Effector memory CD4-positive, alpha-beta T cell (primary cell): ENCODE measurements around the gene PTRH1.

Source experiments
- DNase-seq, 3 donors: peaks; one replicate each; pipeline ENCODE4 v3.0.0-alpha.2; 2020
- H3K27ac ChIP-seq: 2 replicates; pipeline ENCODE4 v1.7.0; 2013; ENCODE audit warnings: mild to moderate bottlenecking, low read length, moderate library complexity; ENCODE audit not compliant: insufficient read depth, poor library complexity, severe bottlenecking
- H3K27me3 ChIP-seq: replicated peaks from 2 replicates; pipeline ENCODE4 v1.7.0; 2013; ENCODE audit warnings: mild to moderate bottlenecking, low read length; ENCODE audit not compliant: insufficient read depth, control insufficient read depth, poor library complexity, severe bottlenecking
- H3K36me3 ChIP-seq: 2 replicates; pipeline ENCODE4 v1.7.0; 2013; ENCODE audit warnings: mild to moderate bottlenecking, low read length, moderate library complexity; ENCODE audit not compliant: control insufficient read depth, insufficient read depth
- H3K4me1 ChIP-seq: 2 replicates; pipeline ENCODE4 v1.7.0; 2013; ENCODE audit warnings: low read length, mild to moderate bottlenecking; ENCODE audit not compliant: control insufficient read depth, insufficient read depth, poor library complexity, severe bottlenecking
- H3K4me3 ChIP-seq: 2 replicates; pipeline ENCODE4 v1.7.0; 2013; ENCODE audit warnings: low read length, low read depth, mild to moderate bottlenecking; ENCODE audit not compliant: insufficient read depth, poor library complexity, severe bottlenecking
- H3K9me3 ChIP-seq: 2 replicates; pipeline ENCODE4 v1.7.0; 2013; ENCODE audit warnings: mild to moderate bottlenecking, low read length, moderate library complexity; ENCODE audit not compliant: control insufficient read depth

PTRH1 gene

DNA sequence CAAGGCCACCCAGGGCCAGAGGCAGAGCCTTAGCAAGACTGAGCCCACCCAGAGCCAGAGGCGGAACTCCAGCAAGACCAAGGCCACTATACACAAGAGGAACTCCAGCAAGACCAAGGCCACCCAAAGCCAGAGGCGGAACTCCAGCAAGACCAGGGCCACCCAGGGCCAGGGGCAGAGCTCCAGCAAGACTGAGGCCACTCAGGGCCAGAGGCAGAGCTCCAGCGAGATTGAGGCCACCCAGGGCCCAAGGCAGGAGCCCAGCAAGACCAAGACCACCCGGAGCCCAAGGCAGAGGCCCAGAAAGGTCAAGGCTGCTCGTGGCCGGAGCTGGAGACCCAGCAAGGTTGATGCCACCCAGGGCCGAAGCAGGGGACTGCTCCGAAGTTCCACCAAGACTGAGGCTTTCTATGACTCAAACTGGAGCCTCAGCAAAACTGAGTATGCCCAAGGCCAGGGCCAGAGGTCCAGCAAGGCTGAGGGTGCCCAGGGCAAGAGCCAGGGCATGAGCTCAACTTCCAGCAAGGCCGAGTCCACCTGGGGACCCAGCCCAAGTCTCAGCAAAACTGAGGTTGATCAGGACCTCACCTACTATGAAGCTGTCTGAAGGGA, 15.4 kb upstream of the PTRH1 start:
- Histone ChIP-seq H3K27me3 (no peaks in the 10 kb centered on the region), H3K4me1 (peaks cover 11% of the 10 kb centered on the region), H3K27ac (no peak overlapping the region), H3K4me3 (no peak overlapping the region), H3K9me3 (no peaks in the 10 kb centered on the region), H3K36me3 (no peaks in the 10 kb centered on the region)
- DNase-seq, result no peak

DNA sequence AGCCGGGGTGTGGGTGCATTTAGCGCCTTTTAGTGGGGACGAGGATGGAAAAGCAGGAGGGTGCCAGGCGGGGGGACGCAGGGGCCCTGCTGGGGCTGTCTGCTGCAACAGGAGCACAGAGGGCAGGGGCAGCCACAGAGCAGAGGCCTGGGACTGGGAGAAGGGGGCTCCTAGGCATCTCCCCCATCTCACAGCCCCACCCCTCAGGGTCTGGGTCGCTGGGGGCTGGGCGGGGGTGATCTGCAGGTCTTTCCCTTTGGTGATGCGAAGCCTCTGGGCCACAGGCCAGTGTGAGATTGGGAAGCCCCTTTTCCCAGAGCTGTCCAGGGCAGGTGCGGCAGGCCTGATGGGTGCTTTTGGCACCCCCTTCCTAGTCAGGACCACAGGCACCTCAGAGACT, 14.8 kb upstream of the PTRH1 start:
- Histone ChIP-seq H3K27ac (no peak overlapping the region), H3K27me3 (no peaks in the 10 kb centered on the region), H3K4me1 (peaks cover 5% of the 10 kb centered on the region), H3K36me3 (no peaks in the 10 kb centered on the region), H3K9me3 (no peaks in the 10 kb centered on the region), H3K4me3 (no peak overlapping the region)
- no peak for DNase-seq

DNA sequence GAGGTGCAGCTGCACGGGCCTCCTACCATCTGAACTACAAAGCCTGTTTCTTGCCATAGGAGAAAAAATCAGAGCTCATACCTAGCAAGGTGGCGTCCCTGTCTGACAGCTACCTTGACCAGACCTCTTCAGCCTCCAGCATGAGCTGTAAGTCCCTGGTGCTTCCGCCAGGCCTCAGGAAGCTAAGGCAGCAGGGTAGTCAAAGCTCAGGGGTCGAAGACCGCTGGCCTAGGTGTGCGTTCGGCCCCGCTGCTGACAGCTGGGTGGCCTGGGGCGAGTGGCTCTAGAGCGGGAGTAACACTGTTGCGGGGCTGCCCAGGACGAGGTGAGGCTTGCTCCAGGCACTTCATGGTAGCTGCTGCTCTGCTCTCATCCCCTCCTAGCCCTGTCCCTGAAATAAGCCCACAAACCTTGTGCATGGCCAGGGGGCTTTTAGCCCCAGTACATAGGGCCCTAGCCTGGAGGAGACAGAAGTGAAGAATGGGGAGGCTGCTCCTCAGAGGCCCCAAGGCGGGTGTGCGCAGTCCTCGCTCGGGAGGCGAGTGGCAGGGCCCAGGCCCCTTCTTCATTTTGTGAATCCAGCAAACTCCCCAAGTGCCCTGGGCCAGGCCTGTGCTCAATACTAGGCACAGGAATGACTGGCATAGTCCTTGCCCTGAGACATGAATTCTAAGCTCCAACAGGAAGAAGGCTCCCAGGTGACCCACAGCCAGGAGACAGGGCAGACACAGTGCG, 14.2 kb upstream of the PTRH1 start:
- Histone ChIP-seq H3K4me3 (no peak overlapping the region), H3K27me3 (no peaks in the 10 kb centered on the region), H3K9me3 (no peaks in the 10 kb centered on the region), H3K27ac (no peak overlapping the region), H3K4me1 (peaks cover 5% of the 10 kb centered on the region), H3K36me3 (no peaks in the 10 kb centered on the region)
- no peak for DNase-seq

DNA sequence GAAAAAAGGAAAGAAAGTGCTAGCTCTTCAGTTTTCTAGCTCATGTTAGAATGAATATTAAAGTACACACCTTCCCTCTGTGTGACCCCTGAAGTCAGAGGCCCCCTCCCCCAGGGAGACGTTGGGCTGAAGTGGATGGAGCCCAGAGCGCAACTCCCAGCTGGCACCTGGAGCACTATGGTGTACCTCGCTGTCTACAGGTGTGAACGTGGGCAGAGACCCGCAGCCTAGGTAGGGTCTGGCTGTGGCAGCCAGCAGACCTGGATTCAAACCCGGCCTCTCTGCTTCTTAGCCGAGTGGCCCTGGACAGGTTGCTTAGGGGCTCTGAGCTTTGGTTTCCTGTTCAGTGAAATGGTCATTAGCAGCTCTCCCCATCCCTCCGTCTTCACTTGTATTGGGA, 13.3 kb upstream of the PTRH1 start:
- Histone ChIP-seq H3K27me3 (no peaks in the 10 kb centered on the region), H3K9me3 (no peaks in the 10 kb centered on the region), H3K4me1 (no peaks in the 10 kb centered on the region), H3K27ac (no peak overlapping the region), H3K36me3 (no peaks in the 10 kb centered on the region), H3K4me3 (no peak overlapping the region)
- no peak for DNase-seq

DNA sequence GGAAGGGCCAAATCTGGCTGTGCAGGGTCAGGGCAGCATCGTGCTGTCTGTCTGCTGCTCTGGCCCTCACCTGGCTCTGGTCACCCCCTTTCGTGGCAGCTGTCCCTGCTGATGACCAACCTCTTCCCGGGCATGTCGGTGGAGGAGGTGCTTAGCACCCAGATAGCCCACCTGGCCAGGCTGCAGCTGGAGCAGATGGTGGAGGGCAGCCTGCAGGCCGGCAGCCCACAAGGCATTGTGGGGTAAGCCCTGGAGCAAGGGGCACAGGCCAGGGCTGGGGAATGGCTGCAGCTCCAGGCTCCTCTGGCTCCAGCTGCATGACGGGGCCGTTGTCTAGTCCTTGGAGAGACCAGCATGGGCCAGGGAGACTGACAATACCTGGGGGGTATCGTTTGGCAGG, 11.4 kb upstream of the PTRH1 start:
- H3K4me3 ChIP-seq, result no peak overlapping the region
- no peaks in the 10 kb centered on the region for H3K36me3 ChIP-seq
- no peaks in the 10 kb centered on the region for H3K9me3 ChIP-seq
- H3K27ac ChIP-seq, result no peak overlapping the region
- no peak for DNase-seq
- no peaks in the 10 kb centered on the region for H3K27me3 ChIP-seq
- H3K4me1 ChIP-seq, result no peaks in the 10 kb centered on the region

DNA sequence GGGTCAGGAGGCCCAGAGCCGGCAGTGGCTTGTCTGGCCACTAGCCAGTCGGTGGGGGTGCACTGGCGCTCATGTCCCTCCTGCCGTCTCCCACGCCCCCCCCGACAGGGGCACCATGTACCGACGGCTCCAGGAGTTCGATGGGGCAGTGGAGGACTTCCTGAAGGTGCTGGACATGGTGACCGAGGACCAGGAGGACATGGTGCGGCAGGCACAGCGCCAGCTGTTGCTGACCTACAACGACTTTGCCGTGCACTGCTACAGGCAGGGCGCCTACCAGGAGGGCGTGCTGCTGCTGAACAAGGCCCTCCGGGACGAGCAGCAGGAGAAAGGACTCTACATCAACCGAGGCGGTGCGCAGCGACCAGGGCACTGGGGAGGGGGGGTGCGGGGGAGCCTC, 8.5 kb upstream of the PTRH1 start:
- peaks cover 14% of the 10 kb centered on the region for H3K4me1 ChIP-seq
- H3K4me3 ChIP-seq, result no peak overlapping the region

DNA sequence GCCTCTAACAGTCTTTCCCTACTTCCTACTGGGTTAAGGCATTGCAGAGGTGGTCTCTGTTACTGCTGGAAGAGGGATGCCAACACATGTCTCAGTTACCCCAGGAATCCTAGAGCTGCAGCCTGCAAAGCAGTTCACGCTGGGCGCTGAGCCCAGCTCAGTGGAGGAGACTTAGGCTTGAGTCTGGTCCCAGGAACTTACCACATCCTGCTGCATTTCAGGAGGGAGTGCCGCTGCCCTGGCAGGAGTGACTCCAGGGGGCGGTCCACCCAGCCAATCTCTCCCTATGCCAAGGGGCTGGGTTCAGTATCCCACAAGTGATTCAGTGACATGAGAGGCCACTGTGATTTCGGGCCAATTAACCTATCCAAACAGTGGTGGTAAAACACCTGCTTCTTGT, 8.0 kb upstream of the PTRH1 start:
- H3K27ac ChIP-seq, result no peak overlapping the region
- no peaks in the 10 kb centered on the region for H3K9me3 ChIP-seq
- H3K36me3 ChIP-seq, result no peaks in the 10 kb centered on the region
- H3K27me3 ChIP-seq, result no peaks in the 10 kb centered on the region
- H3K4me1 ChIP-seq, result peaks cover 14% of the 10 kb centered on the region
- no peak overlapping the region for H3K4me3 ChIP-seq
- no peak for DNase-seq

More for the DNA sequence above, 8.5 kb upstream of the PTRH1 start:
- DNase-seq, result no peak
- H3K27ac ChIP-seq, result no peak overlapping the region
- no peaks in the 10 kb centered on the region for H3K9me3 ChIP-seq
- no peaks in the 10 kb centered on the region for H3K36me3 ChIP-seq
- no peaks in the 10 kb centered on the region for H3K27me3 ChIP-seq

DNA sequence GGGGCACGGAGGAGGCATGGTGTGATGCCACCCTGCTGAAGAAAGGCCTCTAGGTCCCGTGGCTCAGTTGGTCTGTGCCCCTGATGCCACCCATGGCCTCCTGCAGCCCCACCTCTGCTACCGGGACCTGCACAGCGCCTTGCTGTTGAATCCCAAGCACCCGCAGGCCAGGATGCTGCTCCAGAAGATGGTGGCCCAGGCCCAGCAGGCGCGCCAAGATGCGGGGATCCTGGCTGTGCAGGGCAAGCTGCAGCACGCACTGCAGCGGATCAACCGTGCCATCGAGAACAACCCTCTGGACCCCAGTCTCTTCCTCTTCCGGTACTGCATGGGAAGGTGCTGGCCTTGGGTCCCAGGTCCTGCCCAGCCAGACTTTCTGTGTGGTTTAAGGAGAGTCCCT, 7.5 kb upstream of the PTRH1 start:
- Histone ChIP-seq H3K4me3 (no peak overlapping the region), H3K27me3 (no peaks in the 10 kb centered on the region), H3K9me3 (no peaks in the 10 kb centered on the region), H3K4me1 (peaks cover 14% of the 10 kb centered on the region), H3K36me3 (no peaks in the 10 kb centered on the region), H3K27ac (no peak overlapping the region)
- no peak for DNase-seq

DNA sequence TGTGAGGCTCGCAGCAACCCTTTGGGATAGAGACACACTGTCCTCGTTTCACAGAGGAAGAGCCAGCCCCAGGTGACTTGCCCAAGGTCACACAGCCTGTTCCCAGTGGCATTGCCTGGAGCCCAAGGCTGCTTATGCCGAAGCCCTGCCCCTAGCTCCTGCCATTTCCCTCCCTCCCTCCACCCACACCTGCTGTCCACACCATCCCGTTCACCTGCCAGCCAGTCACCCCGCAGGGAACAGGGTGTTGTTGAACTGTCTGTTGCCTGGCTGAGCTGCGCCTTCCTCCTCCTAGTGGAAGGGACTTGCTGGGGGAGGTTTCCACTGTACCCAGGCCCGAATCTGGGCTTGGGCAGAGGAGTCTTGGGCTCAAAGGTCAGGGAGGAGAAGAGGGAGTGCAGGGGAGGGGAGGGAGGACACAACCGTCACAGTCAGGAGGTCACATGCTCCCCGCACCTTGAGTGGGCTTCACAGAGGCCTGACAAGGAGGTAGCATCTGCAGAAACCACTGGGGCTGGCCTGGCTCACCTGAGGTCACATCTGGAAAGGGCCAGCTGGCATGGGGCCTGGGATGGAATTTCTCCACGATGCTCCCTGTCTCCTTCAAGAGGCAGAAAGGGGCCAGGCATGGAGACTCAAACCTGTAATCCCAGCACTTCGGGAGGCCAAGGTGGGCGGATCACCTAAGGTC, 6.7 kb upstream of the PTRH1 start:
- no peaks in the 10 kb centered on the region for H3K9me3 ChIP-seq
- H3K27me3 ChIP-seq, result no peaks in the 10 kb centered on the region
- no peaks in the 10 kb centered on the region for H3K36me3 ChIP-seq
- no peak for DNase-seq
- H3K27ac ChIP-seq, result no peak overlapping the region
- no peak overlapping the region for H3K4me3 ChIP-seq
- H3K4me1 ChIP-seq, result peaks cover 14% of the 10 kb centered on the region

DNA sequence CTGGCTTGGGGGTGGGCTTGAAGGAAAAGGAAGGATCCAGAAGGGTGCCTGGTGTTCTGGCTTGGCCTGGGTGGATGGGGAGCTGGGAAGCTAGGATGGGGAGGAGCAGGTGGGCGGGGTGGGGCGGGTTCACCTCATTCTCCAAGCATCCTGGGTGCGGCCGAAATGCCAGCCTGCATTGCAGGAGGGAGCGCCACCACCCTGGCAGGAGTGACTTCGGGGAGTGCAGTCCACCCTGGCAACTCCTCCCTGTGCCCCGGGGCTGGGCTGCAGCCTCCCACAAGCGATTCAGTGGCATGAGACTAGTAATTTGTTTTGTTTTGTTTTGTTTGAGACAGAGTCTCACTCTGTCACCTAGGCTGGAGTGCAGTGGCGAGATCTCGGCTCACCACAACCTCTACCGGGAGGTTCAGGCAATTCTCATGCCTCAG, 5.9 kb upstream of the PTRH1 start:
- Histone ChIP-seq H3K27me3 (no peaks in the 10 kb centered on the region), H3K4me3 (no peak overlapping the region), H3K27ac (no peak overlapping the region), H3K4me1 (peaks cover 14% of the 10 kb centered on the region), H3K9me3 (no peaks in the 10 kb centered on the region), H3K36me3 (no peaks in the 10 kb centered on the region)
- DNase-seq, result no peak
